ENCODE data around the gene RETSAT.
"Not testable (repeated sequence)": the region's sequence is repeated elsewhere in the genome, so short reads cannot be mapped to it uniquely, and the experiment has no call there.

The RETSAT gene

DNA sequence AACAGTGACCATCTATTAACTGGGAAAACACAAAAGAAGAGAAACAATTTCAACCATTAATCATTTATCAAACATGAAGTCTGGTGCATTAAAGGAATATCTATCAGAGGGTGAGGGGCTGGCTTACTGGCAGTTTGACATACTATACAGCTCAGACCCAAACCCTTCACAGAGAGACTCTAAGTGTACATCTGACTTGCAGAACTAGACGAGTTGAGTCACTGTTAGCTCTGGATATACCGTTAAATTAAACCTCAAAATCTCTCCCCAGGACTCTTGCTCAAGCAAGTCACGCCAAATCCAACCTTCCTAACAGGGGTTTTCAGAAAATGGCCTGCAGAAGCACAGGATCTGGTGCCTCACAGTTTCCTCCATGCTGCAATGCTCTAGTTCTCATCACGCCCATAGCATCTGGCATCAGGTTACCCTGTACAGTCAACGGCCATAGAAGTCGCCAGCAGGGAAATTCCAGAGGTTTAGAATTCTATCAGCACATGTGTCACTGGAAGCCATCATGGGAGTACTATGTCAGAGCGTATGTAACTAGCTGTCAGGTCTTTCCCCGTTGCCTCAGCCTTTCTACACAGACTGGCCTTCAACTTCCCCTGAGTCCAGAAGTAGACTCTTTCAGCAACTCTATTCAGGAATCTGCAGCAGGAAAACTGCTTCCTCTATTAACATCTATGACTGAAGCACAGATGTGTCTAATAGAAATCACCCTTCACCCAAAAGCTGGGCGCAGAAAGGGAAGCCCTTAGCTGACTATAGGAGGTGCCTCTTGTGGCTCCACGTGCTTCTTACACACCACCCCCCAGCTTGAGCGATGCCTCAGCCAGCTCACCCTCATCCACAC, 35.9 kb downstream of the RETSAT start:
- Histone ChIP-seq H3K4me1 (ENCODE audit: control insufficient read depth, insufficient read depth, low read length) (no peaks in the 10 kb centered on the region), H3K36me3 (ENCODE audit: control insufficient read depth in 2 of 2, insufficient read depth in 1 of 2, low read length in 2 of 2) (peaks cover 29 to 76% of the 10 kb centered on the region in 2 experiments), H3K27ac (ENCODE audit: extremely low read depth, low read depth, low read length) (no peak overlapping the region), H3K4me3 (ENCODE audit: low read depth, low read length) (no peak overlapping the region), H3K9me3 (ENCODE audit: control insufficient read depth, insufficient read depth, low read depth, low read length) (no peaks in the 10 kb centered on the region)
- ChIA-PET POLR2A (interaction anchor here (0.7 to 1.0 kb wide), 3 partner anchors 8 to 219 kb away, joined by 3 to 6 read pairs (median 4); no protein-coding TSS in a partner anchor), CTCF (interaction anchor here (0.9 to 2.9 kb wide), 2 partner anchors 18 to 233 kb away, joined by 3 to 14 read pairs; no protein-coding TSS in a partner anchor)
- TF ChIP-seq ZNF114 (tag by site-specific recombination; IDR thresholded peaks at IDR 0.05): no peak
- TF ChIP-seq ZNF311 (tag by site-specific recombination; IDR thresholded peaks at IDR 0.05; ENCODE audit: borderline replicate concordance): no peak
- TF ChIP-seq, protein P1, sequence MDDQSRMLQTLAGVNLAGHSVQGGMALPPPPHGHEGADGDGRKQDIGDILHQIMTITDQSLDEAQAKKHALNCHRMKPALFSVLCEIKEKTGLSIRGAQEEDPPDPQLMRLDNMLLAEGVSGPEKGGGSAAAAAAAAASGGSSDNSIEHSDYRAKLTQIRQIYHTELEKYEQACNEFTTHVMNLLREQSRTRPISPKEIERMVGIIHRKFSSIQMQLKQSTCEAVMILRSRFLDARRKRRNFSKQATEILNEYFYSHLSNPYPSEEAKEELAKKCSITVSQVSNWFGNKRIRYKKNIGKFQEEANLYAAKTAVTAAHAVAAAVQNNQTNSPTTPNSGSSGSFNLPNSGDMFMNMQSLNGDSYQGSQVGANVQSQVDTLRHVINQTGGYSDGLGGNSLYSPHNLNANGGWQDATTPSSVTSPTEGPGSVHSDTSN (CRISPR knock-in tag; IDR thresholded peaks at IDR 0.05): no peak
- TF ChIP-seq BCL11A (tag by site-specific recombination; IDR thresholded peaks at IDR 0.05; ENCODE audit: low read depth): no peak
- no peak for TF ChIP-seq ZNF155 (tag by site-specific recombination; IDR thresholded peaks at IDR 0.05)

DNA sequence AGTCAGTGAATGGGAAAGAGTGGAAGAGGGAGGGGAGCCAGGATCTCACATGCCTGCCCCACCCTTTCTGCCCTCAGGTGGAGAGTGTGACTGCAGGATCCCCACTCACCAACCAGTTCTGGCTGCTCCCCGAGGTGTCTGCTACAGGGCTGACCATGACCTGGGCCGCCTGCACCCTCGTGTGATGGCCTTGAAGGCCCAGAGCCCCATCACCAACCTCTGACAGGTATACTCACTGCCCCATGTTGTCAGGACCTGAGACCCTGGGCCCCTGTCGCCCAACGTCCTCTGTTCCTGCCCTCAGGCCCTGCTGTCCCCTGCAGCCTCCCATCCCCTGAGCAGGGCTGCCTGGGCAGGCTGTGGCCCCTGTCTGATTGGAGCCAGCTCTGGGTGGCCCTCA, 38.4 kb downstream of the RETSAT start:
- POLR2A ChIA-PET; H3K4me1 ChIP-seq (ENCODE audit: control insufficient read depth, insufficient read depth, low read length); H3K9me3 ChIP-seq (ENCODE audit: control insufficient read depth, insufficient read depth, low read depth, low read length); H3K27ac ChIP-seq (ENCODE audit: extremely low read depth, low read depth, low read length); H3K4me3 ChIP-seq (ENCODE audit: low read depth, low read length); CTCF ChIA-PET: not testable (repeated sequence)
- peaks cover 8 to 50% of the 10 kb centered on the region in 2 experiments; a peak in 2 of 3 replicates for H3K36me3 ChIP-seq (ENCODE audit: control insufficient read depth in 2 of 2, insufficient read depth in 1 of 2, low read length in 2 of 2)

DNA sequence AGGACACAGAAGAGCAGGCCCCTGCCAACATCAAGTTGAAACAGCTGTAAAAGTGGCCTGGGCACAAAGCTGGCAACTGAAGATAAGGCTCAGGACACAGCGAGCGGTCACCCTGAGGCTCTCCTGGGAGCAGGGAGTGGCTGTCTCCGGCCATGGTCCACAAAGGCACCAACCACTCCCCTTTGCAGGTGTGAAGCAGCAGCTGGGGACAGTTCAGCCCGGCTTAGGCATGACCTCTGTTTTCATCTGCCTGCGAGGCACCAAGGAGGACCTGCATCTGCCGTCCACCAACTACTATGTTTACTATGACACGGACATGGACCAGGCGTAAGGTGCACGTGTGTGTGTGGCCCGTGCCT, 39.5 kb downstream of the RETSAT start:
- Histone ChIP-seq H3K4me3 (ENCODE audit: low read depth, low read length) (no peak overlapping the region), H3K9me3 (ENCODE audit: control insufficient read depth, insufficient read depth, low read depth, low read length) (no peaks in the 10 kb centered on the region), H3K36me3 (ENCODE audit: control insufficient read depth in 2 of 2, insufficient read depth in 1 of 2, low read length in 2 of 2) (peaks cover 2 to 41% of the 10 kb centered on the region in 2 experiments; a peak in 2 of 3 replicates), H3K4me1 (ENCODE audit: control insufficient read depth, insufficient read depth, low read length) (no peaks in the 10 kb centered on the region), H3K27ac (ENCODE audit: extremely low read depth, low read depth, low read length) (no peak overlapping the region)
- CTCF ChIA-PET: interaction anchor here (1.3 kb wide), 1 partner anchor 14 kb away, joined by 4 read pairs; no protein-coding TSS in a partner anchor
- POLR2A ChIA-PET: interaction anchor here (1.3 kb wide), 1 partner anchor 13 kb away, joined by 7 read pairs; the partner anchor contains the start of gene TGOLN2
- TF ChIP-seq, protein P2, sequence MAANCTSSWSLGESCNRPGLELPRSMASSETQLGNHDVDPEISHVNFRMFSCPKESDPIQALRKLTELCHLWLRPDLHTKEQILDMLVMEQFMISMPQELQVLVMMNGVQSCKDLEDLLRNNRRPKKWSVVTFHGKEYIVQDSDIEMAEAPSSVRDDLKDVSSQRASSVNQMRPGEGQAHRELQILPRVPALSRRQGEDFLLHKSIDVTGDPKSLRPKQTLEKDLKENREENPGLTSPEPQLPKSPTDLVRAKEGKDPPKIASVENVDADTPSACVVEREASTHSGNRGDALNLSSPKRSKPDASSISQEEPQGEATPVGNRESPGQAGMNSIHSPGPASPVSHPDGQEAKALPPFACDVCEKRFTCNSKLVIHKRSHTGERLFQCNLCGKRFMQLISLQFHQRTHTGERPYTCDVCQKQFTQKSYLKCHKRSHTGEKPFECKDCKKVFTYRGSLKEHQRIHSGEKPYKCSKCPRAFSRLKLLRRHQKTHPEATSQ (tag by site-specific recombination; IDR thresholded peaks at IDR 0.05): no peak
- TF ChIP-seq ZSCAN30 (tag by site-specific recombination; IDR thresholded peaks at IDR 0.05) (no peak), ZNF10 (tag by site-specific recombination; IDR thresholded peaks at IDR 0.05) (no peak), KLF9 (tag by site-specific recombination; IDR thresholded peaks at IDR 0.05; ENCODE audit: low read depth) (no peak), ZNF19 (tag by site-specific recombination; IDR thresholded peaks at IDR 0.05; ENCODE audit: low read depth) (no peak), ZNF366 (tag by site-specific recombination; conservative IDR thresholded peaks at IDR 0.05) (no peak), TCF7L2 (IDR thresholded peaks at IDR 0.05; ENCODE audit: borderline replicate concordance, low read depth, low read length) (no peak)
- TF ChIP-seq, protein P3, sequence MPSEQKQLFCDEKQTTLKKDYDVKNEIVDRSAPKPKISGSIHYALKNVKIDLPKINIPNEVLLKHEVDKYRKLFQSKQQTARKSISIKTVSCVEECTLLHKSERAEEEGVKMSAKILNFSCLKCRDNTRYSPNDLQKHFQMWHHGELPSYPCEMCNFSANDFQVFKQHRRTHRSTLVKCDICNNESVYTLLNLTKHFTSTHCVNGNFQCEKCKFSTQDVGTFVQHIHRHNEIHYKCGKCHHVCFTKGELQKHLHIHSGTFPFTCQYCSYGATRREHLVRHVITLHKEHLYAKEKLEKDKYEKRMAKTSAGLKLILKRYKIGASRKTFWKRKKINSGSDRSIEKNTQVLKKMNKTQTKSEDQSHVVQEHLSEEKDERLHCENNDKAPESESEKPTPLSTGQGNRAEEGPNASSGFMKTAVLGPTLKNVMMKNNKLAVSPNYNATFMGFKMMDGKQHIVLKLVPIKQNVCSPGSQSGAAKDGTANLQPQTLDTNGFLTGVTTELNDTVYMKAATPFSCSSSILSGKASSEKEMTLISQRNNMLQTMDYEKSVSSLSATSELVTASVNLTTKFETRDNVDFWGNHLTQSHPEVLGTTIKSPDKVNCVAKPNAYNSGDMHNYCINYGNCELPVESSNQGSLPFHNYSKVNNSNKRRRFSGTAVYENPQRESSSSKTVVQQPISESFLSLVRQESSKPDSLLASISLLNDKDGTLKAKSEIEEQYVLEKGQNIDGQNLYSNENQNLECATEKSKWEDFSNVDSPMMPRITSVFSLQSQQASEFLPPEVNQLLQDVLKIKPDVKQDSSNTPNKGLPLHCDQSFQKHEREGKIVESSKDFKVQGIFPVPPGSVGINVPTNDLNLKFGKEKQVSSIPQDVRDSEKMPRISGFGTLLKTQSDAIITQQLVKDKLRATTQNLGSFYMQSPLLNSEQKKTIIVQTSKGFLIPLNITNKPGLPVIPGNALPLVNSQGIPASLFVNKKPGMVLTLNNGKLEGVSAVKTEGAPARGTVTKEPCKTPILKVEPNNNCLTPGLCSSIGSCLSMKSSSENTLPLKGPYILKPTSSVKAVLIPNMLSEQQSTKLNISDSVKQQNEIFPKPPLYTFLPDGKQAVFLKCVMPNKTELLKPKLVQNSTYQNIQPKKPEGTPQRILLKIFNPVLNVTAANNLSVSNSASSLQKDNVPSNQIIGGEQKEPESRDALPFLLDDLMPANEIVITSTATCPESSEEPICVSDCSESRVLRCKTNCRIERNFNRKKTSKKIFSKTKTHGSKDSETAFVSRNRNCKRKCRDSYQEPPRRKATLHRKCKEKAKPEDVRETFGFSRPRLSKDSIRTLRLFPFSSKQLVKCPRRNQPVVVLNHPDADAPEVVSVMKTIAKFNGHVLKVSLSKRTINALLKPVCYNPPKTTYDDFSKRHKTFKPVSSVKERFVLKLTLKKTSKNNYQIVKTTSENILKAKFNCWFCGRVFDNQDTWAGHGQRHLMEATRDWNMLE (tag by site-specific recombination; conservative IDR thresholded peaks at IDR 0.05; ENCODE audit: low read depth): no peak
- TF ChIP-seq, protein P4, sequence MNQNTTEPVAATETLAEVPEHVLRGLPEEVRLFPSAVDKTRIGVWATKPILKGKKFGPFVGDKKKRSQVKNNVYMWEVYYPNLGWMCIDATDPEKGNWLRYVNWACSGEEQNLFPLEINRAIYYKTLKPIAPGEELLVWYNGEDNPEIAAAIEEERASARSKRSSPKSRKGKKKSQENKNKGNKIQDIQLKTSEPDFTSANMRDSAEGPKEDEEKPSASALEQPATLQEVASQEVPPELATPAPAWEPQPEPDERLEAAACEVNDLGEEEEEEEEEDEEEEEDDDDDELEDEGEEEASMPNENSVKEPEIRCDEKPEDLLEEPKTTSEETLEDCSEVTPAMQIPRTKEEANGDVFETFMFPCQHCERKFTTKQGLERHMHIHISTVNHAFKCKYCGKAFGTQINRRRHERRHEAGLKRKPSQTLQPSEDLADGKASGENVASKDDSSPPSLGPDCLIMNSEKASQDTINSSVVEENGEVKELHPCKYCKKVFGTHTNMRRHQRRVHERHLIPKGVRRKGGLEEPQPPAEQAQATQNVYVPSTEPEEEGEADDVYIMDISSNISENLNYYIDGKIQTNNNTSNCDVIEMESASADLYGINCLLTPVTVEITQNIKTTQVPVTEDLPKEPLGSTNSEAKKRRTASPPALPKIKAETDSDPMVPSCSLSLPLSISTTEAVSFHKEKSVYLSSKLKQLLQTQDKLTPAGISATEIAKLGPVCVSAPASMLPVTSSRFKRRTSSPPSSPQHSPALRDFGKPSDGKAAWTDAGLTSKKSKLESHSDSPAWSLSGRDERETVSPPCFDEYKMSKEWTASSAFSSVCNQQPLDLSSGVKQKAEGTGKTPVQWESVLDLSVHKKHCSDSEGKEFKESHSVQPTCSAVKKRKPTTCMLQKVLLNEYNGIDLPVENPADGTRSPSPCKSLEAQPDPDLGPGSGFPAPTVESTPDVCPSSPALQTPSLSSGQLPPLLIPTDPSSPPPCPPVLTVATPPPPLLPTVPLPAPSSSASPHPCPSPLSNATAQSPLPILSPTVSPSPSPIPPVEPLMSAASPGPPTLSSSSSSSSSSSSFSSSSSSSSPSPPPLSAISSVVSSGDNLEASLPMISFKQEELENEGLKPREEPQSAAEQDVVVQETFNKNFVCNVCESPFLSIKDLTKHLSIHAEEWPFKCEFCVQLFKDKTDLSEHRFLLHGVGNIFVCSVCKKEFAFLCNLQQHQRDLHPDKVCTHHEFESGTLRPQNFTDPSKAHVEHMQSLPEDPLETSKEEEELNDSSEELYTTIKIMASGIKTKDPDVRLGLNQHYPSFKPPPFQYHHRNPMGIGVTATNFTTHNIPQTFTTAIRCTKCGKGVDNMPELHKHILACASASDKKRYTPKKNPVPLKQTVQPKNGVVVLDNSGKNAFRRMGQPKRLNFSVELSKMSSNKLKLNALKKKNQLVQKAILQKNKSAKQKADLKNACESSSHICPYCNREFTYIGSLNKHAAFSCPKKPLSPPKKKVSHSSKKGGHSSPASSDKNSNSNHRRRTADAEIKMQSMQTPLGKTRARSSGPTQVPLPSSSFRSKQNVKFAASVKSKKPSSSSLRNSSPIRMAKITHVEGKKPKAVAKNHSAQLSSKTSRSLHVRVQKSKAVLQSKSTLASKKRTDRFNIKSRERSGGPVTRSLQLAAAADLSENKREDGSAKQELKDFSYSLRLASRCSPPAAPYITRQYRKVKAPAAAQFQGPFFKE (tag by site-specific recombination; IDR thresholded peaks at IDR 0.05; ENCODE audit: borderline replicate concordance): no peak

All from HEK293 (cell line).